ENCODE measurements around the gene DBNL.

The DBNL gene

GRCh38 chr7:44076101-44076895 is 31.8 kb downstream of the DBNL start:
- DNase-seq: no peak

GRCh38 chr7:44077061-44077460 is 32.6 kb downstream of the DBNL start:
- DNase-seq: no peak

- no peak for DNase-seq
These were observed 33.2 kb downstream of the DBNL start for GRCh38 chr7:44077681-44078091.

GRCh38 chr7:44078521-44078920 is 34.0 kb downstream of the DBNL start:
- no peak for DNase-seq

- DNase-seq: no peak
These were observed 35.0 kb downstream of the DBNL start for GRCh38 chr7:44079331-44080021.

GRCh38 chr7:44080118-44080517 is 35.6 kb downstream of the DBNL start:
- DNase-seq: no peak

GRCh38 chr7:44080686-44081265 is 36.3 kb downstream of the DBNL start:
- no peak for DNase-seq

- DNase-seq: no peak
These were observed 36.8 kb downstream of the DBNL start for GRCh38 chr7:44081266-44081748.

- DNase-seq: peak; percentile 68 to 100 (median 99)
These were observed 38.2 kb downstream of the DBNL start for GRCh38 chr7:44082541-44083207.

GRCh38 chr7:44083796-44084195 is 39.3 kb downstream of the DBNL start:
- no peak for DNase-seq

- DNase-seq: no peak
These were observed 40.2 kb downstream of the DBNL start for GRCh38 chr7:44084701-44085100.

GRCh38 chr7:44085546-44085945 is 41.0 kb downstream of the DBNL start:
- DNase-seq: no peak

GRCh38 chr7:44086627-44087026 is 42.1 kb downstream of the DBNL start:
- no peak for DNase-seq

GRCh38 chr7:44087911-44088838 is 43.7 kb downstream of the DBNL start:
- peak in 34 of 58 donors; percentile 9 to 71 (median 42) for DNase-seq

GRCh38 chr7:44093102-44093641 is 48.7 kb downstream of the DBNL start:
- DNase-seq: no peak

GRCh38 chr7:44094365-44094764 is 49.9 kb downstream of the DBNL start:
- no peak for DNase-seq

- DNase-seq: no peak
These were observed 50.5 kb downstream of the DBNL start for GRCh38 chr7:44094883-44095592.

GRCh38 chr7:44095781-44096180 is 51.3 kb downstream of the DBNL start:
- no peak for DNase-seq

- DNase-seq: no peak
These were observed 51.9 kb downstream of the DBNL start for GRCh38 chr7:44096326-44096881.
